Adrenal gland (tissue), 12 donors: ENCODE data around the gene RFC2. TPM values are rescaled to one million over a fixed set of nuclear protein-coding genes. Genes with fewer than 3 reads are reported as not detected.
"Not testable (repeated sequence)": the region's sequence is repeated elsewhere in the genome, so short reads cannot be mapped to it uniquely, and the experiment has no call there.

Source experiments
- DNase-seq, 7 donors: peaks; one replicate each; pipeline ENCODE4 v3.0.0-alpha.2; 2019 to 2020
- H3K27ac ChIP-seq, 5 donors: fragments of 200-600 bp; sonication (generic) in 4 of 5; 1 replicate in 3 of 5; 2 replicates in 2 of 5; pipeline versions ENCODE4 v1.5.1 to v1.8.0; 2016 to 2020; ENCODE audit warnings: mild to moderate bottlenecking in 1 of 5
- H3K27me3 ChIP-seq: fragments of 200-600 bp; 2 replicates; pipeline ENCODE4 v1.8.0; 2021
- H3K36me3 ChIP-seq, 2 donors: fragments of 200-600 bp; replicated peaks in 1 of 2; 1 replicate in 1 of 2; 2 replicates in 1 of 2; pipeline versions ENCODE4 v1.5.1 to v1.8.0; 2018 to 2022
- H3K4me1 ChIP-seq, 2 donors: fragments of 200-600 bp; replicated peaks in 1 of 2; 1 replicate in 1 of 2; 2 replicates in 1 of 2; pipeline versions ENCODE4 v1.5.1 to v1.8.0; 2018 to 2021
- H3K4me3 ChIP-seq, 4 donors: fragments of 200-600 bp; sonication (generic) in 3 of 4; one replicate each; pipeline ENCODE4 v1.5.1; 2016 to 2018
- H3K9me3 ChIP-seq, 3 donors: fragments of 200-600 bp; sonication (generic) in 1 of 3; replicated peaks in 1 of 3; 1 replicate in 2 of 3; 2 replicates in 1 of 3; pipeline versions ENCODE4 v1.5.1 to v1.8.0; 2016 to 2021
- POLR2A ChIP-seq, 2 donors: fragments of 450-650 bp; IDR thresholded peaks; one replicate each; pipeline ENCODE4 v1.6.1; 2017; ENCODE audit warnings: antibody characterized with exemption in 2 of 2, mild to moderate bottlenecking in 2 of 2, moderate library complexity in 1 of 2
- WGBS, 4 donors: extraction: QIAGEN DNeasy Blood & Tissue Kit in 2 of 4; methylation state at CpG; one replicate each; pipeline versions ENCODE4 v1.1.5 to v1.1.7; 2013 to 2017; 5-methylcytosine and 5-hydroxymethylcytosine counted together
- intact Hi-C, 2 donors: fragments of 100-400 bp; cut with DNase I; formaldehyde crosslinking; loops; one replicate each; pipeline versions ENCODE4 v1.14.1 to v1.15.0; 2022 to 2023
- polyA plus RNA-seq, 3 donors: library from polyadenylated mRNA; stranded (reverse); fragments of 200-250 nt in 2 of 3; fragments of 350-450 nt in 1 of 3; fragmentation: Illumina TruSeq in 1 of 3; extraction: RNeasy Lipid Tissue Mini Kit (QIAGEN cat#74804) in 1 of 3; gene quantifications; one replicate each; pipeline ENCODE4 v1.2.3, GENCODE V29; 2013 to 2014
- total RNA-seq, 9 donors: library from RNA; depleted of rRNA in 4 of 9; stranded (reverse); fragments of >200 nt in 4 of 9; fragments of 120-200 nt in 1 of 9; fragmentation: NEBNext Ultra II Directional in 1 of 9; extraction: Animal tissue kit (Norgen Biotek cat#: 25700) in 1 of 9; gene quantifications; one replicate each; pipeline versions ENCODE4 v1.1.0 to v1.2.4, GENCODE V29; 2013 to 2023
- TF ChIP-seq, protein P1 (sequence below), 6 experiments: fragments of 450-650 bp in 4 of 6; fragments of 200-600 bp in 2 of 6; sonication (generic) in 1 of 6; IDR thresholded peaks; 1 replicate in 5 of 6; 2 replicates in 1 of 6; pipeline versions ENCODE4 v1.5.1 to v1.8.0; 2016 to 2021; ENCODE audit warnings: antibody characterized with exemption in 6 of 6, mild to moderate bottlenecking in 2 of 6, moderate library complexity in 1 of 6
- donor health status: healthy with polysubstance abuse.
- donor health status: Bipolar disorder and iron deficiency.
- donor health status: DM: yes; HTN: yes; CAD: no.
- donor health status: DM: no; HTN: no; CAD: no.
- donor health status: DM: no; HTN: no; CAD: no.
- donor health status: DM: yes; HTN: yes; CAD: no.

RFC2 gene
- total and polyA plus RNA-seq, 12 donors = 9.3 to 23.2 (median 14.6) TPM

DNA sequence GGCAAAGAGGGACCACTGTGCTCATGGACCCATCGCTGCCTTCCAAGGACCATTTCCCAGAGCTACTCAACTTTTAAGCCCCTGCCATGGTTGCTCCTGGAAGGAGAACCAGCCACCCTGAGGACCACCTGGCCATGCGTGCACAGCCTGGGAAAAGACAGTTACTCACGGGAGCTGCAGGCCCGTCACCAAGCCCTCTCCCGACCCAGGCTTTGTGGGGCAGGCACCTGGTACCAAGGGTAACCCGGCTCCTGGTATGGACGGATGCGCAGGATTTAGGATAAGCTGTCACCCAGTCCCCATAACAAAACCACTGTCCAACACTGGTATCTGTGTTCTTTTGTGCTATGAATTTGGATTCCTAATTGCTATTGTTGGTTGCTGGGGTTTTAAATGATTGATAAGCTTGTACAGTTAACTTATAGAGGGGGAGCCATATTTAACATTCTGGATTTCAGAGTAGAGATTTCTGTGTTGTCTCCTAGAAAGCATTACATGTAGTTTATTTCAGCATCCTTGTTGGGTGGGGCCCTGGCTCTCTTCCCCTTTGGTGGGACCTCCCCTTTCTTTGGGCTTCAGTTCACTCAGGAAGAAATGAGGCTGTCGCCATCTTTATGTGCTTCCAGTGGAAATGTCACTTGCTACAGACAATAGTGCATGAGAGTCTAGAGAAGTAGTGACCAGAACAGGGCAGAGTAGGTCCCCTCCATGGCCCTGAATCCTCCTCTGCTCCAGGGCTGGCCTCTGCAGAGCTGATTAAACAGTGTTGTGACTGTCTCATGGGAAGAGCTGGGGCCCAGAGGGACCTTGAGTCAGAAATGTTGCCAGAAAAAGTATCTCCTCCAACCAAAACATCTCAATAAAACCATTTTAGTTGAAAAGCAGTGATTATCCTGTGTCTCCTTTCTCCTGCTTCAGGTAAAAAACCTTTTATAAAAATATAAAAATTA lies 25.0 kb downstream of the RFC2 start:
- Histone ChIP-seq H3K27me3 (no peaks in the 10 kb centered on the region), H3K27ac (no peak overlapping the region), H3K36me3 (peaks cover 0 to 10% of the 10 kb centered on the region in 2 donors), H3K9me3 (no peaks in the 10 kb centered on the region), H3K4me3 (no peak overlapping the region), H3K4me1 (peaks cover 0 to 3% of the 10 kb centered on the region in 2 donors)
- TF ChIP-seq, protein P1, sequence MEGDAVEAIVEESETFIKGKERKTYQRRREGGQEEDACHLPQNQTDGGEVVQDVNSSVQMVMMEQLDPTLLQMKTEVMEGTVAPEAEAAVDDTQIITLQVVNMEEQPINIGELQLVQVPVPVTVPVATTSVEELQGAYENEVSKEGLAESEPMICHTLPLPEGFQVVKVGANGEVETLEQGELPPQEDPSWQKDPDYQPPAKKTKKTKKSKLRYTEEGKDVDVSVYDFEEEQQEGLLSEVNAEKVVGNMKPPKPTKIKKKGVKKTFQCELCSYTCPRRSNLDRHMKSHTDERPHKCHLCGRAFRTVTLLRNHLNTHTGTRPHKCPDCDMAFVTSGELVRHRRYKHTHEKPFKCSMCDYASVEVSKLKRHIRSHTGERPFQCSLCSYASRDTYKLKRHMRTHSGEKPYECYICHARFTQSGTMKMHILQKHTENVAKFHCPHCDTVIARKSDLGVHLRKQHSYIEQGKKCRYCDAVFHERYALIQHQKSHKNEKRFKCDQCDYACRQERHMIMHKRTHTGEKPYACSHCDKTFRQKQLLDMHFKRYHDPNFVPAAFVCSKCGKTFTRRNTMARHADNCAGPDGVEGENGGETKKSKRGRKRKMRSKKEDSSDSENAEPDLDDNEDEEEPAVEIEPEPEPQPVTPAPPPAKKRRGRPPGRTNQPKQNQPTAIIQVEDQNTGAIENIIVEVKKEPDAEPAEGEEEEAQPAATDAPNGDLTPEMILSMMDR (IDR thresholded peaks at IDR 0.05) = no peak
- no peak for TF ChIP-seq POLR2A (IDR thresholded peaks at IDR 0.05)
- 92 to 97% (median 96%) methylated on average over 3 to 9 of the region's 9 CpGs for WGBS, 4 donors
- DNase-seq = no peak
- intact Hi-C loops = no loop called here

DNA sequence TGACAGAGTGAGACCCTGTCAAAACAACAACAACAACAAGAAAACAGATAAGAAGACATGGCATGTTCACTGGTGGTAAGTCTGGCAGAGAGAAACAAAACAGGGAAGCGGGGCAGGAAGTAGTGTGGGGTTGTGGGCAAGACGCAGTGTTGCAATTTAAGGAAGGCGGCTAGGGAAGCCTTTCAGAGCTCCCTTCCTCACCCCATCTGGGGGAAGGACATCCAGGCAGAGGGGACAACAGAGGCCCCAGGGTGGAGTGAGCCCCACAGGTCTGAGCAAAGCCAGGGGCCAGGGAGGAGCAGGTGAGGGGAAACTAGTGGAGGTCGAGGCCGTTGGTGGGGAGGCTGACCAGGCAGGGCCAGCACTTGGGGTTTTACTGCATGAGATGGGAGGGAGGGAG lies 27.6 kb downstream of the RFC2 start:
- Histone ChIP-seq H3K27me3 (no peaks in the 10 kb centered on the region), H3K27ac (no peak overlapping the region), H3K4me3 (no peak overlapping the region), H3K4me1 (no peaks in the 10 kb centered on the region), H3K9me3 (no peaks in the 10 kb centered on the region), H3K36me3 (peaks cover 0 to 3% of the 10 kb centered on the region in 2 donors)
- no peak for TF ChIP-seq POLR2A (IDR thresholded peaks at IDR 0.05)
- TF ChIP-seq, protein P1 (IDR thresholded peaks at IDR 0.05) = no peak
- intact Hi-C loops = no loop called here
- peak in 1 of 7 donors; percentile 21 for DNase-seq
- WGBS, 4 donors = 67 to 80% (median 80%) methylated on average over 5 of the region's 5 CpGs

DNA sequence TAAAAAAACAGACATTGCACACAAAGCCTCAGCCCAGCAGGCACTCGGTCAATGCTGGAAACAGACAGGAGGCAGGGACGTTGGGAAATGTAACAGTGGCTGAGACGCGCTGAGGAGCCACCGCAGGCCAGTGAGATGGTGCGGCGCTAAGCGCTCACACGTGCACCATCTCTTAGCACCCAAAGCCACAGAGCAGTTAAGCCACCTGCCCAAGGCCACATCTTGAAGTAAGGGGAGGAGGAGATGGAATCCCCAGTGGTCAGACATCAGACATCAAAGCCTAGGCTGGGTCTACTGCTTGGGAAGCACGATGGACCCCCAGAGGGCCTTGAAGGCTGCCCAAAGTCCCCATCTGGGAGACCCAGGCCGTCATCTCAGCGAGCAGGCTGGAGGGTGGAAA lies 28.8 kb downstream of the RFC2 start:
- TF ChIP-seq, protein P1 (IDR thresholded peaks at IDR 0.05) = no peak
- no peak for TF ChIP-seq POLR2A (IDR thresholded peaks at IDR 0.05)
- no peak for DNase-seq
- no peak overlapping the region for H3K4me3 ChIP-seq
- no peaks in the 10 kb centered on the region for H3K36me3 ChIP-seq
- no peak overlapping the region for H3K27ac ChIP-seq
- no peaks in the 10 kb centered on the region for H3K4me1 ChIP-seq
- H3K27me3 ChIP-seq = no peaks in the 10 kb centered on the region
- H3K9me3 ChIP-seq = no peaks in the 10 kb centered on the region
- intact Hi-C loops = no loop called here
- 90 to 93% (median 90%) methylated on average over 9 to 12 of the region's 12 CpGs for WGBS, 4 donors

DNA sequence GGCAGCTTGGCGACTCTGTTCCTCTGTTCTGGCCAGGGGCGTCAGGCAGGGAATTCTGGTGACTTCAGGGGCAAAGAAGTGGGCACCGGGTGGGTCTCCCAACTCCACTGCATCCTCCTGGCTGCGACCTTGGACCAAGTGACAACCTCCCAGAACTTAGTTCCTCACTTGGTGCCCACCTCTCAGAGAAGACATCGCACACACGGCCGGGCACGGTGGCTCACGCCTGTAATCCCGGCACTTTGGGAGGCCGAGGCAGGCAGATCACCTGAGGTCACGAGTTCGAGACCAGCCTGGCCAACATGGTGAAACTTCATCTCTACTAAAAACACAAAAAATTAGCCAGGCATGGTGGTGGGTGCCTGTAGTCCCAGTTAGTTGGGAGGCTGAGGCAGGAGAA lies 29.3 kb downstream of the RFC2 start:
- intact Hi-C loops, H3K9me3 ChIP-seq, H3K27ac ChIP-seq, H3K36me3 ChIP-seq, H3K4me1 ChIP-seq, DNase-seq, H3K27me3 ChIP-seq, H3K4me3 ChIP-seq: not testable (repeated sequence)
- 90 to 96% (median 94%) methylated on average over 5 to 13 of the region's 13 CpGs for WGBS, 4 donors

DNA sequence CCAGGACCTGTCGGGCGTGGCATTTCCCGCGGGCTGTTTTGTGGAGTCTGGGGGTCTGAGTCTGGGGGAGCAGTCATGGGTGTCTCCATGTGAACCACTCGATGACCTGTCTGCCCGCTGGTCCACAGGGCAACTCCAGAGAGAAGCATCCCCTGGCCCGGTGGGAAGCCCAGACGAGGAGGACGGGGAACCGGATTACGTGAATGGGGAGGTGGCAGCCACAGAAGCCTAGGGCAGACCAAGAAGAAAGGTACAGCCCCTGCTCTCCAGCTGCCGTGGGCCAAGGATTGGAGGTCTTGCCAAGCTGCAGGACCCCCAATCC lies 29.7 kb downstream of the RFC2 start:
- H3K4me1 ChIP-seq = no peaks in the 10 kb centered on the region
- TF ChIP-seq POLR2A (IDR thresholded peaks at IDR 0.05) = no peak
- TF ChIP-seq, protein P1 (IDR thresholded peaks at IDR 0.05) = no peak
- no peaks in the 10 kb centered on the region for H3K36me3 ChIP-seq
- intact Hi-C loops = no loop called here
- 82 to 92% (median 86%) methylated on average over 6 to 12 of the region's 12 CpGs for WGBS, 4 donors
- no peaks in the 10 kb centered on the region for H3K9me3 ChIP-seq
- DNase-seq = no peak
- H3K27me3 ChIP-seq = no peaks in the 10 kb centered on the region
- H3K27ac ChIP-seq = no peak overlapping the region
- no peak overlapping the region for H3K4me3 ChIP-seq
